Adrenal gland (tissue), 12 donors: Measurements from ENCODE around the gene NDOR1. TPM values are rescaled to one million over a fixed set of nuclear protein-coding genes. Genes with fewer than 3 reads are reported as not detected.

Source experiments
- DNase-seq, 7 donors: peaks; one replicate each; pipeline ENCODE4 v3.0.0-alpha.2; 2019 to 2020
- H3K27ac ChIP-seq, 5 donors: fragments of 200-600 bp; sonication (generic) in 4 of 5; 1 replicate in 3 of 5; 2 replicates in 2 of 5; pipeline versions ENCODE4 v1.5.1 to v1.8.0; 2016 to 2020; ENCODE audit warnings: mild to moderate bottlenecking in 1 of 5
- H3K27me3 ChIP-seq: fragments of 200-600 bp; 2 replicates; pipeline ENCODE4 v1.8.0; 2021
- H3K36me3 ChIP-seq, 2 donors: fragments of 200-600 bp; replicated peaks in 1 of 2; 1 replicate in 1 of 2; 2 replicates in 1 of 2; pipeline versions ENCODE4 v1.5.1 to v1.8.0; 2018 to 2022
- H3K4me1 ChIP-seq, 2 donors: fragments of 200-600 bp; replicated peaks in 1 of 2; 1 replicate in 1 of 2; 2 replicates in 1 of 2; pipeline versions ENCODE4 v1.5.1 to v1.8.0; 2018 to 2021
- H3K4me3 ChIP-seq, 4 donors: fragments of 200-600 bp; sonication (generic) in 3 of 4; one replicate each; pipeline ENCODE4 v1.5.1; 2016 to 2018
- H3K9me3 ChIP-seq, 3 donors: fragments of 200-600 bp; sonication (generic) in 1 of 3; replicated peaks in 1 of 3; 1 replicate in 2 of 3; 2 replicates in 1 of 3; pipeline versions ENCODE4 v1.5.1 to v1.8.0; 2016 to 2021
- CTCF ChIP-seq, 6 experiments: fragments of 450-650 bp in 4 of 6; fragments of 200-600 bp in 2 of 6; sonication (generic) in 1 of 6; IDR thresholded peaks; 1 replicate in 5 of 6; 2 replicates in 1 of 6; pipeline versions ENCODE4 v1.5.1 to v1.8.0; 2016 to 2021; ENCODE audit warnings: antibody characterized with exemption in 6 of 6, mild to moderate bottlenecking in 2 of 6, moderate library complexity in 1 of 6
- POLR2A ChIP-seq, 2 donors: fragments of 450-650 bp; IDR thresholded peaks; one replicate each; pipeline ENCODE4 v1.6.1; 2017; ENCODE audit warnings: antibody characterized with exemption in 2 of 2, mild to moderate bottlenecking in 2 of 2, moderate library complexity in 1 of 2
- WGBS, 4 donors: extraction: QIAGEN DNeasy Blood & Tissue Kit in 2 of 4; methylation state at CpG; one replicate each; pipeline versions ENCODE4 v1.1.5 to v1.1.7; 2013 to 2017; 5-methylcytosine and 5-hydroxymethylcytosine counted together
- intact Hi-C, 2 donors: fragments of 100-400 bp; cut with DNase I; formaldehyde crosslinking; loops; one replicate each; pipeline versions ENCODE4 v1.14.1 to v1.15.0; 2022 to 2023
- polyA plus RNA-seq, 3 donors: library from polyadenylated mRNA; stranded (reverse); fragments of 200-250 nt in 2 of 3; fragments of 350-450 nt in 1 of 3; fragmentation: Illumina TruSeq in 1 of 3; extraction: RNeasy Lipid Tissue Mini Kit (QIAGEN cat#74804) in 1 of 3; gene quantifications; one replicate each; pipeline ENCODE4 v1.2.3, GENCODE V29; 2013 to 2014
- total RNA-seq, 9 donors: library from RNA; depleted of rRNA in 4 of 9; stranded (reverse); fragments of >200 nt in 4 of 9; fragments of 120-200 nt in 1 of 9; fragmentation: NEBNext Ultra II Directional in 1 of 9; extraction: Animal tissue kit (Norgen Biotek cat#: 25700) in 1 of 9; gene quantifications; one replicate each; pipeline versions ENCODE4 v1.1.0 to v1.2.4, GENCODE V29; 2013 to 2023
- donor health status: healthy with polysubstance abuse.
- donor health status: Bipolar disorder and iron deficiency.
- donor health status: DM: yes; HTN: yes; CAD: no.
- donor health status: DM: no; HTN: no; CAD: no.
- donor health status: DM: no; HTN: no; CAD: no.
- donor health status: DM: yes; HTN: yes; CAD: no.

NDOR1 gene
- total and polyA plus RNA-seq, 12 donors: 1.6 to 36.4 (median 13.7) TPM

GRCh38 chr9:137206602-137207001, 1.1 kb downstream of the NDOR1 start:
- Histone ChIP-seq H3K27me3 (no peaks in the 10 kb centered on the region), H3K4me1 (peaks cover 9 to 41% of the 10 kb centered on the region in 2 donors), H3K4me3 (peak overlapping the region in 1 of 4 donors; percentile 98), H3K9me3 (no peaks in the 10 kb centered on the region), H3K36me3 (no peaks in the 10 kb centered on the region), H3K27ac (no peak overlapping the region)
- TF ChIP-seq CTCF (IDR thresholded peaks at IDR 0.05) (no peak), POLR2A (IDR thresholded peaks at IDR 0.05) (no peak)
- intact Hi-C loops: no loop called here
- WGBS, 4 donors: 69 to 77% (median 74%) methylated on average over 7 of the region's 7 CpGs
- no peak for DNase-seq

- H3K27me3 ChIP-seq: no peaks in the 10 kb centered on the region
- H3K4me1 ChIP-seq: peaks cover 0 to 5% of the 10 kb centered on the region in 2 donors
- intact Hi-C loops: no loop called here
- H3K9me3 ChIP-seq: no peaks in the 10 kb centered on the region
- H3K36me3 ChIP-seq: no peaks in the 10 kb centered on the region
- no peak overlapping the region for H3K27ac ChIP-seq
- 78 to 88% (median 82%) methylated on average over 7 to 13 of the region's 13 CpGs for WGBS, 4 donors
- no peak for DNase-seq
- no peak for TF ChIP-seq CTCF (IDR thresholded peaks at IDR 0.05)
- TF ChIP-seq POLR2A (IDR thresholded peaks at IDR 0.05): no peak
- no peak overlapping the region for H3K4me3 ChIP-seq
Measured at GRCh38 chr9:137211532-137211931, 6.0 kb downstream of the NDOR1 start.

- Histone ChIP-seq H3K36me3 (no peaks in the 10 kb centered on the region), H3K4me1 (peaks cover 0 to under 1% of the 10 kb centered on the region in 2 donors), H3K27me3 (no peaks in the 10 kb centered on the region), H3K4me3 (no peak overlapping the region), H3K9me3 (no peaks in the 10 kb centered on the region), H3K27ac (no peak overlapping the region)
- 84 to 85% (median 84%) methylated on average over 13 to 21 of the region's 21 CpGs for WGBS, 4 donors
- no peak for DNase-seq
- intact Hi-C loops: no loop called here
- no peak for TF ChIP-seq POLR2A (IDR thresholded peaks at IDR 0.05)
- TF ChIP-seq CTCF (IDR thresholded peaks at IDR 0.05): no peak
Measured at GRCh38 chr9:137212520-137212919, 7.0 kb downstream of the NDOR1 start.

GRCh38 chr9:137213160-137214060, 7.9 kb downstream of the NDOR1 start:
- intact Hi-C loops: no loop called here
- no peak for DNase-seq
- H3K9me3 ChIP-seq: no peaks in the 10 kb centered on the region
- peaks cover 5 to 9% of the 10 kb centered on the region in 2 donors for H3K4me1 ChIP-seq
- H3K4me3 ChIP-seq: no peak overlapping the region
- no peaks in the 10 kb centered on the region for H3K36me3 ChIP-seq
- TF ChIP-seq POLR2A (IDR thresholded peaks at IDR 0.05): no peak
- WGBS, 4 donors: 88 to 94% (median 90%) methylated on average over 18 to 49 of the region's 49 CpGs
- H3K27ac ChIP-seq: no peak overlapping the region
- no peaks in the 10 kb centered on the region for H3K27me3 ChIP-seq
